ENCODE results near the gene SLC22A2.
"Not testable (repeated sequence)": the region's sequence is repeated elsewhere in the genome, so short reads cannot be mapped to it uniquely, and the experiment has no call there.

Gene SLC22A2

GRCh38 chr6:160258346-160259142, at the start of gene SLC22A2:
TSS of gene SLC22A2 (minus strand) at chr6:160258821. CDS start at chr6:160258757, 64 bp downstream.
- no peak for DNase-seq

- DNase-seq = no peak
Observed at GRCh38 chr6:160305926-160306713, 47.5 kb upstream of the SLC22A2 start.

- no peak for DNase-seq
Observed at GRCh38 chr6:160303806-160304205, 45.2 kb upstream of the SLC22A2 start.

GRCh38 chr6:160302431-160303082, 43.9 kb upstream of the SLC22A2 start:
- not testable (repeated sequence) for DNase-seq

GRCh38 chr6:160301339-160301738, 42.7 kb upstream of the SLC22A2 start:
- no peak for DNase-seq

- DNase-seq = no peak
Observed at GRCh38 chr6:160300076-160300695, 41.6 kb upstream of the SLC22A2 start.

- no peak for DNase-seq
Observed at GRCh38 chr6:160299559-160299958, 40.9 kb upstream of the SLC22A2 start.

- DNase-seq = no peak
Observed at GRCh38 chr6:160298121-160298520, 39.5 kb upstream of the SLC22A2 start.

GRCh38 chr6:160297310-160297709, 38.7 kb upstream of the SLC22A2 start:
- no peak for DNase-seq

- DNase-seq = no peak
Observed at GRCh38 chr6:160293844-160294243, 35.2 kb upstream of the SLC22A2 start.

- DNase-seq = no peak
Observed at GRCh38 chr6:160285541-160286105, 27.0 kb upstream of the SLC22A2 start.

GRCh38 chr6:160284575-160284974, 26.0 kb upstream of the SLC22A2 start:
- no peak for DNase-seq

GRCh38 chr6:160282444-160282843, 23.8 kb upstream of the SLC22A2 start:
- DNase-seq = no peak

- no peak for DNase-seq
Observed at GRCh38 chr6:160279850-160280249, 21.2 kb upstream of the SLC22A2 start.

- DNase-seq = no peak
Observed at GRCh38 chr6:160278786-160279310, 20.2 kb upstream of the SLC22A2 start.

GRCh38 chr6:160278311-160278710, 19.7 kb upstream of the SLC22A2 start:
- no peak for DNase-seq

GRCh38 chr6:160277546-160277945, 18.9 kb upstream of the SLC22A2 start:
- DNase-seq = no peak

GRCh38 chr6:160277144-160277543, 18.5 kb upstream of the SLC22A2 start:
- DNase-seq = no peak

GRCh38 chr6:160276126-160276525, 17.5 kb upstream of the SLC22A2 start:
- DNase-seq = no peak

GRCh38 chr6:160275511-160276003, 16.9 kb upstream of the SLC22A2 start:
- DNase-seq = no peak

GRCh38 chr6:160274871-160275510, 16.4 kb upstream of the SLC22A2 start:
- DNase-seq = no peak

- DNase-seq = no peak
Observed at GRCh38 chr6:160273750-160274149, 15.1 kb upstream of the SLC22A2 start.
